GM18508 (cell line): ENCODE data around the gene PSMD7.
"Not testable (repeated sequence)": the region's sequence is repeated elsewhere in the genome, so short reads cannot be mapped to it uniquely, and the experiment has no call there.

ENCODE experiments used
- ATAC-seq: cut with Tn5 transposase; IDR thresholded peaks from one replicate; pipeline ENCODE4 v1.9.1; 2021; ENCODE audit warnings: moderate number of reproducible peaks; ENCODE audit not compliant: insufficient read depth, unreplicated experiment

PSMD7 gene

DNA sequence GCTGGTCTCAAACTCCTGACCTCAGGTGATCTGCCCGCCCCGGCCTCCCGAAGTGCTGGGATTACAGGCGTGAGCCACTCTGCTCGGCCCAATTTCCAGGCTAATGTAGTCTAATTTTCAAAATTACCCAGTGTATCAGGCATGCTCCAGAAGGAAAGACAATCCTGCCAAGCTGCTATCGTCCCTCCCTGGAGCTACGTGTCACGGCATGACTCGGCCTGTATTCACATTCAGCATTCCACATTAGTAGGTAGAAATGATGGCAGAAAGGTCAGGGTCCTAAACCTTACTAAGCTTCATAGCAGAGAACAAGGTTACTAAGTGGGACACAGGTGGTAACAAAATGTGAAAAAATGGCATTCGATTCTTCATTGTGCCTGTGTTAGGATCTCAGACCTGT, 42.6 kb downstream of the PSMD7 start:
- ATAC-seq = not testable (repeated sequence)

DNA sequence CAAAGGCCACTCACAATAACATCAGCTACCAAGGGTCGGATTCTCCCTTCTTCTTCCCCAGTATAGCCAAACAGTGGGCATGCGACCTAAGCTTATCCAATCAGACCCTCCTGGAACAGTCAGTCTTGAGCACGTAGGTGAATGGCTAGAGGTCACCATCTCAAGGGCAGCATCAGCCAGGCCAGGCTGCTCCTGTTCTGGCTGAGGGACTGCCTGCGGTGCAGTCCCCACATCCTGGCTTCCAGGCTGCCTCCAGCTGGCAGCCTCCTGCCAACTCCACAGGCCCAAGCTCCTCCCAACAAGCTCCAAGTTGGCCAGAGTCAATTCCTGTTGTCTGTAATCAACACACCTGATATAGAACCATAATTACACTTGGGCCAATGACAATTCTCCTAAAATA, 56.4 kb downstream of the PSMD7 start:
- not testable (repeated sequence) for ATAC-seq
